Measurements from ENCODE around the gene RNF113A.
"Not testable (repeated sequence)": the region's sequence is repeated elsewhere in the genome, so short reads cannot be mapped to it uniquely, and the experiment has no call there.

Gene RNF113A

DNA sequence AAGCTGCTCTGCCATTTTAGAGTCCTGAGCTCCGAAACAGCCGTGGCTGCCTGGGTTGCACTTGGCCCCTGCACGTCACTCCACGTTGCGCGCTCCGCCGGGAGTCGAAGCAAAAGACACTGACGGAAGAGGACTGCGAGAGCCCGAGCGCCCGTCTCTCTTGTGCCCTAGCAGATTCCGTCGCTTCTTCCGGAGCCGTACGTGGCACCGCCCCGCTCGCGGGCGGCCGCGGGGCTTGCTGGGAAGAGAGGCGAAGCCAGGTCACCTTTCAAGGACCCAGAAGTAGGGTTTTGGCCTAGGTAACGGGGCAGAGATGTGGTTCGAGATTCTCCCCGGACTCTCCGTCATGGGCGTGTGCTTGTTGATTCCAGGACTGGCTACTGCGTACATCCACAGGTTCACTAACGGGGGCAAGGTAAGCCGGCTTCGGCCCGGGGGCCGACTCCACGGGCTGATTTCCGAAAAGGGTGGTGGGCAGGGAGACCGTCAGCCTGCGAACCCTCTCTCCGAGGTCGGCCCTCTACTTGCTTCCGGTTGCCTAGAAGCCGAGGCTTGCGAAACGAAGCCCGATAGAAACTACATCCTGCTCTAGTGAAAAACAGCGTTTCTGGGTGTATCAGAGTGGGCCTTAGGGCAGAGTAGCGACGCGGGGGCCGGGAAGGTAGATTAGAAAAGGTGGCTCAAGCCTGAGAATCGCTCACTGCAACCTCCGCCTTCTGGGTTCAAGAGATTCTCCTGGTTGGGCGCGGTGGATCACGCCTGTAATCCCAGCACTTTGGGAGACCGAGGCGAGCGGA, at the start of gene RNF113A, which contains the start of gene NDUFA1:
RNF113A (minus strand) TSS at position 135 of the 797 bp plus-strand sequence; CDS start at position 15, 120 bp downstream.
NDUFA1 (plus strand) TSS at position 234 of the 797 bp plus-strand sequence; CDS start at position 314, 80 bp downstream.
- DNase-seq, result peak; percentile 55

DNA sequence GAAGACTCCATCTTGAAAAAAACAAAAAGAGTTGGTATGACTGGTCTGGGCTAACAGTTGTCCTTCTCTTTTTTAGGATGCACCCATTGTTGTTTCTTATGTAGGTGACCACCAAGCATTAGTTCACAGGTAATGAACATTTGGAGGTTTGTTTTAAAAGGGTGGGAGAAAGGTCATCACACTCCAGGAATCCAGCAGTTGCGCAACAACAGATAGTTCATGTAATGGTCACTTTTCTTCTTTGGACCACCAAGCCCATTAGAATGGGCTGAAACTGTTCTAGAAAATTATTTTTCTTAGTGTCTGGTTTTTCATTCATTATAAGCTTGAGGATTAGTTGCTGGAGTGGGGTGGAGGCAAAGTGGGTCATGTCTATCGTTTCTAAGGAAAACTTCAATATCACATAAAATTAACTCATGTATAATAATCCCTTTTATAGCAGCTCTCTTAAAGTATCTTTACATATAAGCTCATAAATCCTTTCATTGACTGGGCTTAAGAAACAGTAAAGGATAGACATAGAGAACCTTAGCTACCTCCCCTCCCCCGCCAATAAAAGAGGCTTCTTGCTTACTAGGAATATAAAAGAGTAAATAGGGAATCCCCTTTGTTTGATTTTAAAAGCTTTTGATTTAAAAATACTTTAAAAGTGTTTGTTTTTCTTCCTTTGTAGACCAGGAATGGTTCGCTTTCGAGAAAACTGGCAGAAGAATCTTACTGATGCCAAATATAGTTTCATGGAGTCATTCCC, 48.5 kb upstream of the RNF113A start:
- DNase-seq, result no peak

DNA sequence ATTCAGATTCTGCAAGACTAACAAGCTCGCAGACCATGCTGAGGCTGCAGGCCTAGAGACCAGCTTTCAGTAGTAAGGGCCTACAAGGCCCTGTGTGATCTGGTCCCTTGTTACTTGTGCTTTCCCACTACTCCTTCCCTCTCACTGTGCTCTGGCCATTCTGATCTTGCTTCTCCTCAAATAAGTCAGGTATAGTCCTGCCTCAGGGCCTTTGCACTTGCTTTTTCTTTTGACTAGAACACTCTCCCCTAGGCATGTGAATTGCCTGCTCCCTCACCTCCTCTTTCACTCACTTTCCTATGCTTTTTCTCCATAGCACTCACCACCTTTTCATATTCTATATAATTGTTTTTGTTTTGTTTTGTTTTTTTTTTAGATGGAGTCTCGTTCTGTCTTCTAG, 46.3 kb upstream of the RNF113A start:
- no peak for DNase-seq

DNA sequence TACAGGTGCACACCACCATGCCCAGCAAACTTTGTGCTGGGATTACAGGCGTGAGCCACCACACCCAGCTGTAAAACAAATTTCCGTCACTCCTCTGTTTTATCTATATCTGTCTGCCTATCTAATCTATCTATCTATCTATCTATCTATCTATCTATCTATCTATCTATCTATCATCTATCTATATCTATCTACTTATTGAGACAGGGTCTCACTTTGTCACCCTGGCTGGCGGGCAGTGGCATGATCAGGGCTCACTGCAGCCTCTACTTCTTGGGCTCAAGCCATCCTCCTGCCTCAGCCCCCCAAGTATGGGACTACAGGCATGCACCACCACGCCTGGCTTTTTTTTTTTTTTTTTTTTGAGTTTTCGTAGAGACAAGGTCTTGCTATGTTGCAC, 44.8 kb upstream of the RNF113A start:
- no peak for DNase-seq

DNA sequence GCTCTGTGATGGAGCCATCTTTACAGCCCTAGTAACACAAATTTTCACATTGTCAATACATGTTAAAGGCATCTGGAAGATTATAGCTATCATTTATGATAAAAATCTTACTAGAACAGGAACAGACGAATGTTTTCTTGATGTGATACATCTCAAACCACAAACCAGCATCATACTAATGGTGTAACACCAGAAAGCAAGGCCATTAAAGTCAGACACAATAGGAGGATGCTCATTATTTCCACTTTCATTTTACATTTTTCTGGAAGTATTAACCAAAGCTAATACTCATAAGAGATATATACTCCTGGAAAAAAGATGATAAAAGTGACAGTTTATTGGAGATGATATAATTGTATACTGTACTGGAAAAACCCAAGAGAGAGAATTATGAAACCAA, 29.4 kb upstream of the RNF113A start:
- no peak for DNase-seq

DNA sequence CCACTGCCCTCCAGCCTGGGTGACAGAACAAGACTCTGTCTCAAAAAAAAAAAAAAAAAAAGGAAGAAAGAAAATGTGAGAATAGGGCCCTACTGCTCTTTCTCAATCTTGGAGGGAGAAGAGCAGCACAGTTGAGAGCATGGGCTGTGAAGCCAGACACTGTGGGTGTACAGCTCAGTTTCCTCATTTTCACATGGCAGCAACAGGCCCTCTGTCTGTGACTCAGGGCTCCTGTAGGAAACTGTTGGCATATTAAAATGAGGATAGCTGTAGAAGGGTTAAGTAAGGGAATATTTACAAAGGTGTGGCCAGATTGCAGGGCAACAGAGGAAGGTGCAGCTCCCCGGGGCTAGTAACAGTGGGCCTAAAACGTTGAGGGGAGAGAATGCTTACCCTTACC, 27.6 kb upstream of the RNF113A start:
- no peak for DNase-seq

DNA sequence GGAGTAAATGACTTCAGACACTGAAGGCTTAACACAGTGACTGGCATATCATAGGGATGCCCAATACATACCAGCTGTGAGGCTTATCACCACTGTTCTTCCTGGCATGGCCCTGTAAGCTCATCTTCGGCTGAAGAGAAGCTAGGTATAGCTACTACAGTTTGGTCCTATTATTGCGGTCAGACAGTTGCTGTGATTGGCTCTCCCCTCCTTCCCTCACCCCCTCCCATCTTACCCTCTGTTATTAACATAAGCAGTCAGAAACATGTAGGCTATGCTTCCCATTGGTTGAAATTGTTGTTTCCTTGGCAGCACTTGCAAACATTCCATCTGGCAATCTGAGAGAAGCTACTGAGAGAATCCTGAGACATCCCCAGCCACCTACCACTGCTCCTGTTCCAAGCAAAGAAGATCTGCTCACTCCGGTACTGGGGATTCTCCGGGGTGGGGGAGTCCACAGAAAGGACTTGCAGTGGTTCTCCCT, 24.4 kb upstream of the RNF113A start, which contains the start of gene AKAP14:
AKAP14 (plus strand) TSS at position 51 of the 484 bp plus-strand sequence. CDS start 7,331 bp downstream, outside the sequence.
- no peak for DNase-seq

DNA sequence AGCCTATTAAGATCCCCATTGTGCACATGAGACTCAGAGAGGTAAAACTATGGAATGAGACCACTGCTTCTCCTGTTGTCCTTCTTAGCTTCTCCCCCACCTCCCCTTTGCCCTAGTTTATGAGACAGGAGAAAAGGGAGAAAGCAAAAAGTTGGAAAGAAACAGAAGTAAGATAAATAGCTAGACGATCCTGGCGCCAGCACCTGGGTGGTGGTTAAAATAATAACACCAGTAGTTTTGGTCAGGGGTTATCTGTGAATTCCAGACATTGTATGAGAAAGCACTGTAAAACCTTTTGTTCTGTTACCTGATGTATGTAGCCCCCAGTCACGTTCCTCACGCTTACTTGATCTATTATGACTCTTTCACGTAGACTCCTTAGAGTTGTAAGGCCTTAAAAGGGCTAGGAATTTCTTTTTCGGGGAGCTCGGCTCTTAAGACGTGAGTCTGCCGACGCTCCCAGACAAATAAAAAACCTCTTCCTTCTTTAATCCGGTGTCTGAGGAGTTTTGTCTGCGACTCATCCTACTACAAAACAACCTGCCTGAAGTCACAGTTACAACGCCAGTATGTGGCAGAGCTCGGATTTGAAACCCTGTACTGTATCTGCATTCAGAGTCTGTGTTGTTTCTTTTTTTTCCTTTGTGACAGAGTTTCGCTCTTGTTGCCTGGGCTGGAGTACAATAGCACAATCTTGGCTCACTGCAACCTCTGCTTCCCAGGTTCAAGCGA, 20.6 kb upstream of the RNF113A start:
- DNase-seq, result not testable (repeated sequence)

DNA sequence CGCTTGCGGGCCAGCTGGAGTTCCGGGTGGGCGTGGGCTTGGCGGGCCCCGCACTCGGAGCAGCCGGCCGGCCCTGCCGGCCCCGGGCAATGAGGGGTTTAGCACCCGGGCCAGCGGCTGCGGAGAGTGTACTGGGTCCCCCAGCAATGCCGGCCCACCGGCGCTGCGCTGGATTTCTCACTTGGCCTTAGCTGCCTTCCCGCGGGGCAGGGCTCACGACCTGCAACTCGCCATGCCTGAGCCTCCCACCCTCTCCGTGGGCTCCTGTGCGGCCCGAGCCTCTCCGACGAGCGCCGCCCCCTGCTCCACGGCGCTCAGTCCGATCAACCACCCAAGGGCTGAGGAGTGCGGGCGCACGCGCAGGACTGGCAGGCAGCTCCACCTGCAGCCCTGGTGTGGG, 19.1 kb upstream of the RNF113A start:
- DNase-seq, result not testable (repeated sequence)

DNA sequence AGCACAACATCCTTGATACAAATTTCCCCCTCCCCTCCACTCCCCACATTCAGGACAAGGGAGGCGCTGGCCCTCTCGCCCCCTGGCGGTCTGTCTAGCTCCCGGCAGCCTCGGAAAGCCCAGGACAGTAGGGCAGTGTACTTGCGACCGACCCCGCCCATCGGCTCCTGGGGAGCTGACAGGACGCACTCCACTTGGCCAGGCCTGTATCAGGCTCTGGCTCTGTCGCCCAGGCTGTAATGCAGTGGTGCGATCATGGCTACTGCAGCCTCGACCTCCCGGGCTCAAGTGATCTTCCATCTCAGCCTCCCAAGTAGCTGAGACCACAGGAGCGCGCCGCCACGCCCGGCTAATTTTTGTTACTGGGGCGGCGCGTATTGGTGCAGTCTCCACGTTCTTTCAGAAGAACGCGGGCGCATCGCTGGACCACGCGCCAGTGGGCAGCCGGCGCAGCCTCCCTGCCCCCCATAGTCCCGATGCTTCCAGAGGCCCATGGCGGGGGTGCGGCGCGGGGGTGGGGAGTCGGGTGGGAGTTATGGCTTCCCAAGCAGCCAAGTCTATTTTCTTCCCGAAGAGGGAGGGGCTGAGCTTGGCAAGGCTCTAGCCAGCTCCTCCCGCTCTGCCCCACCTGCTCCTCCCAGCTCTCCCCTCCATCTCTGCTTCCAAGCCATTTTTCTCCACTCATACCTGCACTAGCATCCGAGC, 16.3 kb upstream of the RNF113A start:
- no peak for DNase-seq

DNA sequence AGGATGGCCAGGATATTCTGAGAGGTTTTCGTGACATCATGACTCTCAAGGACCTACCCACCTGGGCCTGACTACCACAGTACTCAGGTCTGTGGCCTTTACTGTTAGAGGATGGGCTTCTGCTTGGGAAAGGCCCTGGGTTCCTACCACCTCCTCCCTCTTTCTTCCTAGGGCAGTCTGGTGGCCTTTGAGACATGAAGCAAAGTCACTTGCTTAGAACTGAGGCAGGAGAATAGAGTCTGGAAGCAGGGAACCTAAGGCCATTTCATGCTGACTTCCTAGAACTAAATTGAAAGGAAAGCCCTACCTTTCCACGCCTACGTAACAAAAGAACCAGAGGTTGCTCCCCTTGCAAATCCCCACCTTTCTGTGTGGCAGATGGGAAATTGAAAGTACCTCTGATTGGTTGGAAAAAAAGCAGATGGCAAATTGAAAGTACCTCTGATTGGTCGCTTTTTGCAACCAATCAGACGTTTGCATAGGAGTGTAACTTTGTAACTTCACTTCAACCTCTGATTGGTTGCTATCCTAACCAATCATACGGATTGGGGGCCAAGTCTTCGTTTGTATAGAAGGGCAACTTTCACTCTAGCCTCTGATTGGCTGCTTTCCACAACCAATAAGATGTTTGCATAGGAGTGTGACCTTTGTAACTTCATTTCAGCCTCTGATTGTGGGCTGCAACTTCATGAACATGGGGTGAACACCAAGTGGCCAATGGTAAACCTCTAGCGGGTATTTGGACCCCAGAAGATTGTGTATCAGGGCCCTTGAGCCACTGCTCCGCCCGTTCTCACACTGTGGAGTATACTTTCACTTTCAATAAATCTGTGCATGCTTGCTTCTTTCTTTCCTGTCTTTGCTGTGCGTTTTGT, 14.3 kb upstream of the RNF113A start:
- no peak for DNase-seq

DNA sequence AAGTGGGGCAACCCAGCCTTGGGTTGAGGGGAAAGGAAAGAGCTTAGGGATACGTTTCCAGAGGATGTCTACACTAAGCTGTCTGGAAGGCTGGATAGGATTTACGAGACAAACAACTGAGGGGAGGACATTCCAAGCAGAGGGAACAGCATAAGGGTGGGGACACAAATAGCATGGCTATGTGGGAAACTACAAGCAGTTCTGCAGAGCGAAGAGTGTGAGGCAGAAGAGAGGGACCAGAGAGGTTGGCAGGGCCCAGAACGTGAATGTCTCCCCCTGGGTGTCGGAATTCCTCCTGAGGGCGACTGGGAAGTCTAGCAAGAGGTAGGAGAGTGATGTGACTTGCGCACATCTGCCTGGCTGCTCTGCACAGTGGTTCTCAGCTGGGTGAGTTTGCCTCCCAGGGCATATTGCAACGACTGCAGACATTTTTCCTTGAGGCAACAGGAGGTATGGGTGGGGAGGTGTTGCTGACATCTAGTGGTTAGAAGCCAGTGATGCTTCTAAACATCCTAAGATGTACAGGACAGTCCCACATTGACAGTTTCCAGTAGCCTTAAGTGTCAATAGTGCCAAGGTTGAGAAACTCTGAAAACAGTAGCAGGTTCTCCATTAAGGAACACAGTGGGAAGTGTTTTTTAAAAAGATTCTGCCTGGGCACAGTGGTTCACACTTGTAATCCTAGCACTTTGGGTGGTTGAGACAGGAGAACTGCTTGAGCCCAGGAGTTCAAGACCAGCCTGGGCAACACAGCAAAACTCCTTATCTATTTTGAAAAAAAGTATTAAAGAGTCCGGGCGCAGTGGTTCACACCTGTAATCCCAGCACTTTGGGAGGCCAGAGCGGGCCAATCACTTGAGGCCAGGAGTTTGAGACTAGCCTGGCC, 9.3 kb upstream of the RNF113A start:
- DNase-seq, result no peak

DNA sequence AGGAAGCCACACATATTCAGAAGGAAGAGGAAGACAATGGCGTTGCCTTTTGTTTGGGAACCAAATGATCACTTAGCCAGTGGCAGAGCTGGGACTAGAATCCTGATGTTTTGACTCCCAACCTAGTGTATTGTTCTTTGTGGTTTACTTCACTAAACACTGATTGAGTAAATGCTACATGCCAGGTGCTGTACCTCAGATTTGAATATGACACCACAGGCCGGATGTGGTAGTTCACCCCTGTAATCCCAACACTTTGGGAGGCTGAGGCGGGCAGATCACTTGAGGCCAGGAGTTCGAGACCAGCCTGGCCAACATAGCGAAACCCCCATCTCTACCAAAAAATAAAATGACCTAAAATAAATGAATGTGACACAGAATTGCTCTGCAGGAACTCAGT, 8.5 kb upstream of the RNF113A start:
- DNase-seq, result no peak

DNA sequence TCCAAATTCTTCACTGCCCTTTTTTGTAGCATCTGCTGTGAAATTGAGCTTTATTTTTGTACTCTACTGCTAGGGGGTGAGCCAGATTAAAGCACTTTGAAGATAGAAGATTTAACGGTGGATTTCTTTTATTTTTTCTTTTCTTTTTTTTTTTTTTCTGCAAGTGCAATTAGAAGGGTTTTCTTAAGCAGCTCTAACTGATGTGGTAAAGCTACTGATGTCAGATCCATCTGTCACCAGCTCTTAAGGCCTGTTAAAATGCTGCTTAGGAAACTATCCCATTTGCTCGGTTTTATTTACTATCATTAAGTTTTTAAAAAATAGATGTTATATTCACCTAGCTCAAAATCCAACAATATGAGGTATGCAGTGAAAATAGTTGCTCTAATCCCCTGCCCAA, 7.2 kb upstream of the RNF113A start:
- no peak for DNase-seq

DNA sequence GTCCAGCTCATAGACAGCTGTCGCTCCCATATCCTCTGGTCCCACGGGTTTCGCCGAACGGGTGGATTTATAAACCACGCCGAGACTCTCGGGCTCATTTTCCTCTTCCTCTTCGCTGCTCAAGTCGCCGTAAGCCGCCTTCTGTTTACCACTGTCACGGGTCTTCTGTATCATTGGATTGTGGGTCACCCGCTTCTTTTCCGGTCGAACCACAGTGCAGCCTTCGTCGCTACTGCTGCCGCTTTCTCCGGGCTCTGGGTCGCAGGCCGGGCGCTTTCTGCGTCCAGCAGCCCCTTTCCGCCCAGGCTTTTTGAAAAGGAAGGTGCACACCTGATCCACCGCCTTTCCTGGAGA, 311 bp downstream of the RNF113A start:
- no peak for DNase-seq

DNA sequence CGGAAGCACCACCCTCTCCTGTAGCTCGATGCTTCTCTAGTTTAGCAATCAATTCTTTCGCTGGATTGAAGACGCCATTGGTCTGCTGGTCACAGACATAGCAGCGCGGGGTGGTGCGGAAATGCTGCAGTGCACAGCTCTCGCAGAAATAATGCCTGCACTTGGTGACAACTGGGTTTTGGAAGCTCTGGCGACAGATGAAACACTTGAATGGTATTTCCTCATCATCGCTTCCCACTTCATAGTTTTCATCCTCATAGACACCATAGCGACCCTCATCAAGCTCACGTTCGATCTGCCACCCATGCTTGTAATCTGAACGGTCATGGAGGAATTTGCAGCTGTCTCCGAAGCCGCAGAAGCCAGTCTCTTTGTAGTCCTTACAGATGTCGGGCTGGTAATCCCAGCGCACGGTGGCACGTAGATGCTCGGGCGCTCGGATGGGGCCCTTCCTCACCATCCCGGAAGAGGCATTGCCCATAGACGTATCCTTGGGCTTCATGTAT, 854 bp downstream of the RNF113A start:
- DNase-seq, result no peak

DNA sequence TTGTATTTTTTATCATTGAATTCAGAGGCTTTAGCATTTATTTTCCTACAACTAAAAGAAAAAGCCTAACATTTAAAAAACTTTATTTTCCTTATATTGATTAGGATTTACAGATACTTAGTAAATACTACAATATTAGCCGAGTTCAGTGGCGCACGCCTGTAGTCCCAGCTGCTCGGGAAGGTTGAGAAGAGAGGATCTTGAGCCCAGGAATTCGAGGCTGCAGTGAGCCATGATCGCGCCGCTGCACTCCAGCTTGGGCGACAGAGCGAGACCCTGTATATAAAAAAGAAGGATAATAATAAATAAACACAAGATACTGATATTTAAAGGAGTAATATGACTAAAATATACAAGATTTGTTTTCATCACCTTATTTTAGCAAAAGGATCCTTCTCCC, 18.1 kb downstream of the RNF113A start:
- no peak for DNase-seq

DNA sequence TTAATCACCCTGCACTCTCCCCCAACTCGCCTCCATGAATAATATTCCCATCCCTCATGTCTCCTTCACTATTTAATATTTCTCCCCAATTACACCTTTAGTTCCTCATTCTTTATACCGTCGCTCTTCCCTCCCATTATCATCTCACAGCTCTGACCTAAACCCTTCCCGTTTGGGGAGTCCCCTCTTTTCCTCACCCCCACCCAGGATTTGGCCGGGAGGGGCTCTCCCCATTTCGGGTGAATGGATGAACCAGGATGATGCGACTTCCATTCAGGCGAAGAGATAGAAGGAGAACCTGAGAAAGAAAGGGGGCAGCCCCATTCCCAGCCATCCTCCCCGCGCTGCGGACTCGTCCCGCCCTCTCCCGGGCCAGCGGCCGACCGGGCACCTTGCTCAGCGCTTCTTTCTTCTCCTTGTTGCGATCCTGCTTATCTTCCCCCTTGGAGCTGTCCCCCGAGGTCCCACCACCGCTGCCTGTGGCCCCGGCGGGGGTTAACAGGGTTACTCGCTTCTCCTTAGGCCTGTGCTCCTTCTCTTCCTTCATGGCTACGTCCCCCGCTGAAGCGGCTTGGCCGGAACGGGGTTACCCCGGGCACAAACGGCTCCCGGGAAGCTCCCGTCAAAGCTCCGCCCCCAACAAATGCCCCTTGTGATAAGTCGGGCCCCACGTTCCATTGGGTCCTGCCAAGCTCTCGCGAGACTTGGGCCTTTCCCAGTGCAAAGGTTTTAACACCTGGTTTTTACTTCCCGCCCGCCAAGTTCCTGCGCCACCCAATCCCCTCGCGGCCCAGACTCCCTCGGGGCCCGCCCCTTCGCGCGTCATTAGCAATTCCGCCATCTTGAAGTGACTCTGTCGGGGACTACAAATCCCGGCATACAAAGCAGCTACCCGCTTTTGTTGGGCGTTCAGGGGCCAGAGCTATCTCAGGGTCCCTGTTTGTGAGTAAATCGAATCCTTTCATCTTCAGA, 18.9 kb downstream of the RNF113A start, which contains the start of gene UPF3B:
UPF3B (minus strand) TSS at position 582 of the 972 bp plus-strand sequence; CDS start at position 547, 35 bp downstream.
- peak; percentile 69 for DNase-seq

DNA sequence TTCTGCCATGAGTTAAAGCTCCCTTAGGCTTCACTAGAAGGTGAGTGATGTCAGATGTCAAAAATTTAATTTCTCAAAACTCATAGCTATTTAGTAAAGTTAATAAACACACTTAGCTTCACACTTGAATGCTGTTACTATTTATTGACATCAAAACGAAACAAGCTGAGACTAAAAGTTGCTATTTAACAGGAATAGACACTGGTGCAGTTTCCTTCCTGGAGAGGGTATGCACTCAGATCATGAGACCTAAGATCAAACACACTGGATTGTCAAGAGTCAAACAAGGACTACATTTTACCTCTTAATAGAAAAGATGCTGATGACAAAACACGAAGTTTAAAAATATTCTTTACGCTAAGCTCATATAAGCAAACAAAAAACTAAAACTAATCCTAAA, 37.6 kb downstream of the RNF113A start:
- DNase-seq, result no peak

All from NCI-H2029 treated with DMSO at 0.1 percent for 48 hours (cell line).